Kidney (tissue), 14 donors: ENCODE data around the gene BPNT1. TPM values are rescaled to one million over a fixed set of nuclear protein-coding genes. Genes with fewer than 3 reads are reported as not detected.
A peak's percentile ranks its signal among the peaks of the same experiment; 100 is the strongest.

Source experiments
- DNase-seq, 5 donors: peaks; one replicate each; pipeline ENCODE4 v3.0.0-alpha.2; 2013 to 2020
- FAIRE-seq: peaks from 2 replicates; lab custom pipeline; 2012; peaks lifted over from hg19 to GRCh38; lab: Jason Lieb, UNC
- H3K27ac ChIP-seq, 2 donors: one replicate each; pipeline ENCODE4 v1.7.0; 2013; ENCODE audit warnings: low read depth in 2 of 2, low read length in 2 of 2, inconsistent platforms in 1 of 2
- H3K27me3 ChIP-seq: one replicate; pipeline ENCODE4 v1.7.1; 2013; ENCODE audit warnings: low read length, inconsistent platforms; ENCODE audit not compliant: control insufficient read depth, insufficient read depth
- H3K36me3 ChIP-seq, 3 donors: one replicate each; pipeline versions ENCODE4 v1.7.0 to v1.7.1; 2013; ENCODE audit warnings: low read length in 3 of 3, control low read depth in 1 of 3, inconsistent platforms in 1 of 3; ENCODE audit not compliant: insufficient read depth in 3 of 3, control insufficient read depth in 2 of 3
- H3K4me1 ChIP-seq, 3 donors: one replicate each; pipeline versions ENCODE4 v1.7.0 to v1.7.1; 2013; ENCODE audit warnings: low read length in 3 of 3, inconsistent platforms in 1 of 3, low read depth in 1 of 3; ENCODE audit not compliant: control insufficient read depth in 2 of 3, insufficient read depth in 2 of 3
- H3K4me3 ChIP-seq, 3 donors: one replicate each; pipeline versions ENCODE4 v1.7.0 to v1.8.1; 2013; ENCODE audit warnings: low read length in 3 of 3, control low read depth in 1 of 3, inconsistent platforms in 1 of 3
- H3K9ac ChIP-seq, 3 donors: one replicate each; pipeline versions ENCODE4 v1.7.0 to v1.7.1; 2013; ENCODE audit warnings: low read length in 3 of 3, control low read depth in 1 of 3, inconsistent platforms in 1 of 3
- H3K9me3 ChIP-seq, 3 donors: one replicate each; pipeline versions ENCODE4 v1.7.0 to v1.7.1; 2013; ENCODE audit warnings: low read length in 3 of 3, control low read depth in 1 of 3, inconsistent platforms in 1 of 3; ENCODE audit not compliant: control insufficient read depth in 2 of 3, insufficient read depth in 1 of 3
- intact Hi-C: fragments of 100-400 bp; cut with DNase I; formaldehyde crosslinking; loops from one replicate; pipeline ENCODE4 v1.11.1; 2022
- polyA plus RNA-seq: library from polyadenylated mRNA; stranded (reverse); fragments of 350-450 nt; fragmentation: Illumina TruSeq; extraction: RNeasy Lipid Tissue Mini Kit (QIAGEN cat#74804); gene quantifications from one replicate; pipeline ENCODE4 v1.2.3, GENCODE V29; 2014; ENCODE audit warnings: low read depth, low replicate concordance; ENCODE audit not compliant: insufficient read depth
- total RNA-seq: library from RNA; stranded (reverse); fragmentation: NEBNext Ultra II Directional; extraction: Animal tissue kit (Norgen Biotek cat#: 25700); gene quantifications from one replicate; pipeline ENCODE4 v1.2.1, GENCODE V29; 2021
- TF ChIP-seq, protein P1 (sequence below): IDR thresholded peaks from 3 replicates; pipeline ENCODE4 v1.5.1; 2012; ENCODE audit warnings: mild to moderate bottlenecking, moderate library complexity, borderline replicate concordance; ENCODE audit not compliant: insufficient read depth; ENCODE audit errors: extremely low read depth
- donor health status: control.
- donor health status: control.
- donor health status: control.
- donor health status: control.
- donor health status: control.
- donor health status: DM: yes; HTN: yes; CAD: no.
- donor health status: Normal renal cell carcinoma (clear cell type).

BPNT1 gene
- total and polyA plus RNA-seq, 2 donors from 2014 or later: 25.7 to 31.3 TPM

DNA sequence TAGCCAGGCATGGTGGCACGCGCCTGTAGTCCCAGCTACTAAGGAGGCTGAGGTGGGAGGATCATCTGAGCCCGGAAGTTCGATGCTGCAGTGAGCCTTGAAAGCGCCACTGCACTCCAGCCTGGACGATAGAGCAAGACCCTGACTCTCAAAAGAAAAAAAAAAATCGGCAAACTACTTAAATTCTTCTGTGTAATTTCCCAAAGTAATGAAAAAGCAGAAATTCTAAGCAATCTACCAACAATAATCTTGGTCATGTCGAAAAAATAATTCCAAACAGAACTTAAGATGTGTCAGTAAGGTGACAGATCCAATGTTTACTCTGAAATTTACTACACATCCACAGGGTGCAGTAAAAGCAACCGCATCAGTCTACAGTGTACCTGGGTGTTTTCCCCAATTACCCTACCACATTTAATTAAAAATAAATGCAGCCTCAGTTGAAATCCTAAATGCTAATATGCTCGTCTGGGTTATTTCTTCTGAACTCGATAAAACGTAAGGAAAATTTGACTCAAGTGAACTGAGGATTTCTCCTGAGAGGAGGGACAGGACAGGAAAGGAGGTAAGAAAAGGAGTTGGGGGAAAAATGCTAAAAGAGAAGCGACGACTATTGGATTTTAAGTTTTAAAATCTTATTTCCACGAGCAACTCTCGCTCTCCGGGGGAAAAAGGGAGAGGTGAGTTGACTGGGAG lies 44.1 kb downstream of the BPNT1 start:
- intact Hi-C loops: no loop called here

DNA sequence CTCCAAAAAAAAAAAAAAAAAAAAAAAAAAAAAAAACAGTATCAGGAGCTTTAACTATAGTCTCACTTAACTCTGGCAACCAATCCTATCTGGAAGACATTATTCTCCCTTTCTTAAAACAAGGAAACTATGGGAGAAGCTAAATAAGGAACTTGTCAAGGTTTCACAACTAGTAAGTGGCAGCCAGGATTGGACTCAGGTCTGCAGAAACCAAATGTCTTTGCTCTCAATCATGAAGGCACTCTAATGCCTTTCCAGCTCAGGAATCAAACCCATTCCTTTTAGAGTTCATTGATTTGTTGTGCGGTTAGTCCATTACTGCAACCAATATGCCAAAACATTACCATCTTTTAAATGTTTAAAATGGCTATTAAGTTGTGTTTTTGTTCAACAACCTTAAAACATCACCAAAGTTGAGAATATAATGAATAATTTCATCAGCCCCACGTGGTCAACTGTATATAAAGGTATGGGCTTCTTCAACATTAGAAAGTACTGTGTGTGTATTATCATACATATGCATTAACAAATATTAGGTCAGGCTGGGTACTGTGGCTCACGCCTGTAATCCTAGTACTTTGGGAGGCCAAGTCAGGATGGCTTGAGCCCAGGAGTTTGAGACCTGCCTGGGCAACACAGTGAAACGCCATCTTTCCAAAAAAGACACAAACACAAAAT lies 44.8 kb downstream of the BPNT1 start:
- peaks cover 0 to 2% (median 2%) of the 10 kb centered on the region in 3 donors for H3K36me3 ChIP-seq
- intact Hi-C loops: no loop called here
- H3K27me3 ChIP-seq: no peaks in the 10 kb centered on the region
- TF ChIP-seq, protein P1, sequence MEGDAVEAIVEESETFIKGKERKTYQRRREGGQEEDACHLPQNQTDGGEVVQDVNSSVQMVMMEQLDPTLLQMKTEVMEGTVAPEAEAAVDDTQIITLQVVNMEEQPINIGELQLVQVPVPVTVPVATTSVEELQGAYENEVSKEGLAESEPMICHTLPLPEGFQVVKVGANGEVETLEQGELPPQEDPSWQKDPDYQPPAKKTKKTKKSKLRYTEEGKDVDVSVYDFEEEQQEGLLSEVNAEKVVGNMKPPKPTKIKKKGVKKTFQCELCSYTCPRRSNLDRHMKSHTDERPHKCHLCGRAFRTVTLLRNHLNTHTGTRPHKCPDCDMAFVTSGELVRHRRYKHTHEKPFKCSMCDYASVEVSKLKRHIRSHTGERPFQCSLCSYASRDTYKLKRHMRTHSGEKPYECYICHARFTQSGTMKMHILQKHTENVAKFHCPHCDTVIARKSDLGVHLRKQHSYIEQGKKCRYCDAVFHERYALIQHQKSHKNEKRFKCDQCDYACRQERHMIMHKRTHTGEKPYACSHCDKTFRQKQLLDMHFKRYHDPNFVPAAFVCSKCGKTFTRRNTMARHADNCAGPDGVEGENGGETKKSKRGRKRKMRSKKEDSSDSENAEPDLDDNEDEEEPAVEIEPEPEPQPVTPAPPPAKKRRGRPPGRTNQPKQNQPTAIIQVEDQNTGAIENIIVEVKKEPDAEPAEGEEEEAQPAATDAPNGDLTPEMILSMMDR: no peak
- FAIRE-seq: no peak
- H3K9ac ChIP-seq: no peak overlapping the region
- DNase-seq: no peak
- H3K27ac ChIP-seq: no peak overlapping the region
- H3K9me3 ChIP-seq: no peaks in the 10 kb centered on the region
- H3K4me1 ChIP-seq: peaks cover 0 to 9% (median 0%) of the 10 kb centered on the region in 3 donors
- H3K4me3 ChIP-seq: peak overlapping the region in 1 of 3 donors; percentile 82

More for the DNA sequence above, 44.1 kb downstream of the BPNT1 start:
- Histone ChIP-seq H3K27ac (peak overlapping the region; percentile 64 to 86), H3K27me3 (no peaks in the 10 kb centered on the region), H3K4me1 (peaks cover 0 to 9% (median 0%) of the 10 kb centered on the region in 3 donors), H3K9me3 (no peaks in the 10 kb centered on the region), H3K9ac (peak overlapping the region; percentile 72 to 80 (median 72)), H3K4me3 (peak overlapping the region; percentile 80 to 99 (median 82)), H3K36me3 (no peaks in the 10 kb centered on the region)
- TF ChIP-seq, protein P1: no peak
- no peak for FAIRE-seq
- DNase-seq: peak in 2 of 5 donors; percentile 5 to 36

DNA sequence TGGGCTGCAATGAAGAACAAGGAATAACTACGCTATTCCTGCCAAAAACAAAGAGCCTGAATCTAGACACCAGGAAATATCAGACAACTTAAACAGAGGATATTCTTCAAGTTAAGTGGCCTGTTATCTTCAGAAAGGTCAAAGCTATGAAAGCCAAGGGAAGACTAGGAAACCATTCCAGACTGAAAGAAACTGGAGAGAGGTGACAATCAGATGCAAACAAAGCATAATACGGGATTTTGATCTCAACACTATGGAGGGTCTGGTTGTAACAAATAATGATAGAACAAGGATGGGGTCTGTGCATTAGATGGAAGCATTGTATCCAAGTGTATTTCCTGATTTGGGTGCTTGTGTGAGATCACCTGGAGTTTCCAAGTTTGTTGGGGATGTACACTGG lies 45.9 kb downstream of the BPNT1 start:
- intact Hi-C loops: no loop called here
- H3K4me1 ChIP-seq: peaks cover 0 to 9% (median 0%) of the 10 kb centered on the region in 3 donors
- no peak for DNase-seq
- H3K27ac ChIP-seq: no peak overlapping the region
- no peak for FAIRE-seq
- H3K27me3 ChIP-seq: no peaks in the 10 kb centered on the region
- no peak overlapping the region for H3K4me3 ChIP-seq
- H3K36me3 ChIP-seq: peaks cover 2 to 7% (median 5%) of the 10 kb centered on the region in 3 donors
- no peak overlapping the region for H3K9ac ChIP-seq
- H3K9me3 ChIP-seq: no peaks in the 10 kb centered on the region
- TF ChIP-seq, protein P1: no peak
